ENCODE data around the gene HSPD1. TPM values are rescaled to one million over a fixed set of nuclear protein-coding genes. Genes with fewer than 3 reads are reported as not detected.

HSPD1 gene
- total and polyA plus RNA-seq, 9 of the 15 experiments (the other 6 are each of a cell fraction or from before 2014, with no cell fraction given), result 398 to 1,014 (median 622) TPM

DNA sequence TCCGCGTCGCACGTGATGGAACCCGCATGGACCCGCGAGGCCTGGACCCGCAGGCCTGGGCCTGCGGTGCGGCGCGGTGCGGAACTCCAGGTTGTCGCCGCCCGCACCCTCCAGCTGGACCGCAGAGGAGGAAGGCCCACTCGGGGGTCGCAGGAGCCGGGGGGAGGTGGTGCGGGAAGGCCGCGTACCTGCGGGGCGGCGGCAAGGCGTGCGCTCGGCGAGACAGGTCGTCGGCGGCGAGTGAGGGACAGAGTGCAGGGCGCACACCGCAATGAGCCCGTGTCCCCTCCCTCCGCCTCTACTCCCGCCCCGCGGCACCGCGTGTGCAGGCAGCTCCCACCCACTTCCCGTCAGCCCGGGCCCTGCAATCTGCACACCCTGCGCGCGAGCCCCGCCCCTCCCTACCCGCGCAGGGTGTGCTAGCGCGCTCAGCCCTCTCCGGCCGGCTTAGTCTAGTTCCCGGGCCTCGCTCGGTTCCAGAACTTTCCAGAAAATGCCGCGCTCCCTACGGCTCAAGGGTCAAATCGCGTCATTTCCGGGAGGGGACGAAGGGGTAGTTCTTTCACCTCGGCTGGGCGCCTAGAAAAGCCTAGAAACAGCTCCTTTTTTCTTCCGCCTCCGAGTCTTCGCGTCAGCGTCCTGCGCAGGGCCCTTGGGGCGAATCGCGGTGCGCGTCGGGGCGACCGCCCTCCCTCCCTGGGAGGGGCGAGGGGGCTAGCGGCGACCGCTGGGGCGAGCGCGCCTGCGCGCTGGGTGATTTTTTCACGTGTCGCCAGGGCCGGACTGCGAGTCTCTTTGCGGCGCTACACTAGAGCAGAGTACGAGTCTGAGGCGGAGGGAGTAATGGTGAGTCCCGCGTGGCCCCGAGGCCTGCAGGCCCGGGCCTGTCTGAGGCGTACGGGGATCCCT is at the start of gene HSPD1, which contains the start of gene HSPE1 (continued):
- peak; percentile 74 for TF ChIP-seq FIP1L1 (IDR thresholded peaks at IDR 0.05; ENCODE audit: low read depth, low read length, poor library complexity, severe bottlenecking)
- TF ChIP-seq C11orf30 (IDR thresholded peaks at IDR 0.05; ENCODE audit: low read depth), result peak; percentile 53; the same call in 1 of the 2 replicates
- TF ChIP-seq, protein P1, sequence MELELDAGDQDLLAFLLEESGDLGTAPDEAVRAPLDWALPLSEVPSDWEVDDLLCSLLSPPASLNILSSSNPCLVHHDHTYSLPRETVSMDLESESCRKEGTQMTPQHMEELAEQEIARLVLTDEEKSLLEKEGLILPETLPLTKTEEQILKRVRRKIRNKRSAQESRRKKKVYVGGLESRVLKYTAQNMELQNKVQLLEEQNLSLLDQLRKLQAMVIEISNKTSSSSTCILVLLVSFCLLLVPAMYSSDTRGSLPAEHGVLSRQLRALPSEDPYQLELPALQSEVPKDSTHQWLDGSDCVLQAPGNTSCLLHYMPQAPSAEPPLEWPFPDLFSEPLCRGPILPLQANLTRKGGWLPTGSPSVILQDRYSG (tag; conservative IDR thresholded peaks at IDR 0.05; ENCODE audit: low read depth), result no peak
- no peak for TF ChIP-seq NR1H2 (CRISPR knock-in tag; IDR thresholded peaks at IDR 0.05)
- TF ChIP-seq, protein P2, sequence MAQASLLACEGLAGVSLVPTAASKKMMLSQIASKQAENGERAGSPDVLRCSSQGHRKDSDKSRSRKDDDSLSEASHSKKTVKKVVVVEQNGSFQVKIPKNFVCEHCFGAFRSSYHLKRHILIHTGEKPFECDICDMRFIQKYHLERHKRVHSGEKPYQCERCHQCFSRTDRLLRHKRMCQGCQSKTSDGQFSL (CRISPR knock-in tag; IDR thresholded peaks at IDR 0.05), result no peak
- TF ChIP-seq, protein P2 (tag; IDR thresholded peaks at IDR 0.05), result no peak
- TF ChIP-seq, protein P3, sequence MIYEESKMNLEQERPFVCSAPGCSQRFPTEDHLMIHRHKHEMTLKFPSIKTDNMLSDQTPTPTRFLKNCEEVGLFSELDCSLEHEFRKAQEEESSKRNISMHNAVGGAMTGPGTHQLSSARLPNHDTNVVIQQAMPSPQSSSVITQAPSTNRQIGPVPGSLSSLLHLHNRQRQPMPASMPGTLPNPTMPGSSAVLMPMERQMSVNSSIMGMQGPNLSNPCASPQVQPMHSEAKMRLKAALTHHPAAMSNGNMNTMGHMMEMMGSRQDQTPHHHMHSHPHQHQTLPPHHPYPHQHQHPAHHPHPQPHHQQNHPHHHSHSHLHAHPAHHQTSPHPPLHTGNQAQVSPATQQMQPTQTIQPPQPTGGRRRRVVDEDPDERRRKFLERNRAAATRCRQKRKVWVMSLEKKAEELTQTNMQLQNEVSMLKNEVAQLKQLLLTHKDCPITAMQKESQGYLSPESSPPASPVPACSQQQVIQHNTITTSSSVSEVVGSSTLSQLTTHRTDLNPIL (CRISPR knock-in tag; IDR thresholded peaks at IDR 0.05), result no peak
- TF ChIP-seq CHD2 (IDR thresholded peaks at IDR 0.05; ENCODE audit: low read depth, low read length), result peak; percentile 62; the same call in 1 of the 2 replicates
- no peak for TF ChIP-seq ZNF507 (tag; conservative IDR thresholded peaks at IDR 0.05)
- TF ChIP-seq, protein P4, sequence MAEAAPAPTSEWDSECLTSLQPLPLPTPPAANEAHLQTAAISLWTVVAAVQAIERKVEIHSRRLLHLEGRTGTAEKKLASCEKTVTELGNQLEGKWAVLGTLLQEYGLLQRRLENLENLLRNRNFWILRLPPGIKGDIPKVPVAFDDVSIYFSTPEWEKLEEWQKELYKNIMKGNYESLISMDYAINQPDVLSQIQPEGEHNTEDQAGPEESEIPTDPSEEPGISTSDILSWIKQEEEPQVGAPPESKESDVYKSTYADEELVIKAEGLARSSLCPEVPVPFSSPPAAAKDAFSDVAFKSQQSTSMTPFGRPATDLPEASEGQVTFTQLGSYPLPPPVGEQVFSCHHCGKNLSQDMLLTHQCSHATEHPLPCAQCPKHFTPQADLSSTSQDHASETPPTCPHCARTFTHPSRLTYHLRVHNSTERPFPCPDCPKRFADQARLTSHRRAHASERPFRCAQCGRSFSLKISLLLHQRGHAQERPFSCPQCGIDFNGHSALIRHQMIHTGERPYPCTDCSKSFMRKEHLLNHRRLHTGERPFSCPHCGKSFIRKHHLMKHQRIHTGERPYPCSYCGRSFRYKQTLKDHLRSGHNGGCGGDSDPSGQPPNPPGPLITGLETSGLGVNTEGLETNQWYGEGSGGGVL (CRISPR knock-in tag; IDR thresholded peaks at IDR 0.05), result no peak
- TF ChIP-seq KHSRP (IDR thresholded peaks at IDR 0.05), result 0 out of 2 replicates have a peak, but pooled peaks have one; percentile 35
- no peak for TF ChIP-seq MCM7 (IDR thresholded peaks at IDR 0.05)
- no peak for TF ChIP-seq ZNF143 (CRISPR knock-in tag; IDR thresholded peaks at IDR 0.05)
- TF ChIP-seq, protein P5, sequence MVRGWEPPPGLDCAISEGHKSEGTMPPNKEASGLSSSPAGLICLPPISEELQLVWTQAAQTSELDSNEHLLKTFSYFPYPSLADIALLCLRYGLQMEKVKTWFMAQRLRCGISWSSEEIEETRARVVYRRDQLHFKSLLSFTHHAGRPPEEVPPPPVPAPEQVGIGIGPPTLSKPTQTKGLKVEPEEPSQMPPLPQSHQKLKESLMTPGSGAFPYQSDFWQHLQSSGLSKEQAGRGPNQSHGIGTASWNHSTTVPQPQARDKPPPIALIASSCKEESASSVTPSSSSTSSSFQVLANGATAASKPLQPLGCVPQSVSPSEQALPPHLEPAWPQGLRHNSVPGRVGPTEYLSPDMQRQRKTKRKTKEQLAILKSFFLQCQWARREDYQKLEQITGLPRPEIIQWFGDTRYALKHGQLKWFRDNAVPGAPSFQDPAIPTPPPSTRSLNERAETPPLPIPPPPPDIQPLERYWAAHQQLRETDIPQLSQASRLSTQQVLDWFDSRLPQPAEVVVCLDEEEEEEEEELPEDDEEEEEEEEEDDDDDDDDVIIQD (CRISPR knock-in tag; IDR thresholded peaks at IDR 0.05), result no peak
- TF ChIP-seq, protein P6, sequence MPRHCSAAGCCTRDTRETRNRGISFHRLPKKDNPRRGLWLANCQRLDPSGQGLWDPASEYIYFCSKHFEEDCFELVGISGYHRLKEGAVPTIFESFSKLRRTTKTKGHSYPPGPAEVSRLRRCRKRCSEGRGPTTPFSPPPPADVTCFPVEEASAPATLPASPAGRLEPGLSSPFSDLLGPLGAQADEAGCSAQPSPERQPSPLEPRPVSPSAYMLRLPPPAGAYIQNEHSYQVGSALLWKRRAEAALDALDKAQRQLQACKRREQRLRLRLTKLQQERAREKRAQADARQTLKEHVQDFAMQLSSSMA (CRISPR knock-in tag; IDR thresholded peaks at IDR 0.05), result no peak
- TF ChIP-seq, protein P7, sequence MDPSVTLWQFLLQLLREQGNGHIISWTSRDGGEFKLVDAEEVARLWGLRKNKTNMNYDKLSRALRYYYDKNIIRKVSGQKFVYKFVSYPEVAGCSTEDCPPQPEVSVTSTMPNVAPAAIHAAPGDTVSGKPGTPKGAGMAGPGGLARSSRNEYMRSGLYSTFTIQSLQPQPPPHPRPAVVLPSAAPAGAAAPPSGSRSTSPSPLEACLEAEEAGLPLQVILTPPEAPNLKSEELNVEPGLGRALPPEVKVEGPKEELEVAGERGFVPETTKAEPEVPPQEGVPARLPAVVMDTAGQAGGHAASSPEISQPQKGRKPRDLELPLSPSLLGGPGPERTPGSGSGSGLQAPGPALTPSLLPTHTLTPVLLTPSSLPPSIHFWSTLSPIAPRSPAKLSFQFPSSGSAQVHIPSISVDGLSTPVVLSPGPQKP (CRISPR knock-in tag; IDR thresholded peaks at IDR 0.05), result no peak
- TF ChIP-seq MXI1 (IDR thresholded peaks at IDR 0.05; ENCODE audit: low read depth, low read length), result peak; percentile 54; the same call in 1 of the 2 replicates
- TF ChIP-seq RBM39 (optimal IDR thresholded peaks at IDR 0.05; ENCODE audit: low read depth, low read length), result no peak

All from K562 (cell line).